NT2/D1 (cell line): ENCODE measurements around the gene FRRS1.

Experiments
- DNase-seq: peaks from one replicate; pipeline ENCODE4 v3.0.0-alpha.2; 2011; ENCODE audit warnings: low read depth, low spot score
- H3K27me3 ChIP-seq: 2 replicates; pipeline ENCODE4 v1.6.0; 2011; ENCODE audit warnings: mild to moderate bottlenecking; ENCODE audit not compliant: insufficient read length, insufficient read depth
- H3K36me3 ChIP-seq: 2 replicates; pipeline ENCODE4 v1.6.1; 2011; ENCODE audit warnings: mild to moderate bottlenecking, low read length, mixed read lengths; ENCODE audit not compliant: insufficient read depth, insufficient read length
- H3K4me1 ChIP-seq: 2 replicates; pipeline ENCODE4 v1.5.1; 2011; ENCODE audit not compliant: insufficient read depth, insufficient read length
- H3K4me3 ChIP-seq: 2 replicates; pipeline ENCODE4 v1.5.1; 2011; ENCODE audit warnings: low read depth; ENCODE audit not compliant: insufficient read length
- H3K9ac ChIP-seq: 2 replicates; pipeline ENCODE4 v1.6.0; 2011; ENCODE audit warnings: low read depth; ENCODE audit not compliant: insufficient read length
- H3K9me3 ChIP-seq: 2 replicates; pipeline ENCODE4 v1.5.1; 2011; ENCODE audit warnings: mild to moderate bottlenecking, low read length; ENCODE audit not compliant: insufficient read depth
- SUZ12 ChIP-seq: IDR thresholded peaks from 2 replicates; pipeline ENCODE4 v1.6.1; 2011; ENCODE audit not compliant: insufficient read length, insufficient read depth; ENCODE audit errors: extremely low read depth
- YY1 ChIP-seq: IDR thresholded peaks from 2 replicates; pipeline ENCODE4 v1.6.1; 2011; ENCODE audit not compliant: insufficient read length, insufficient read depth
- ZNF274 ChIP-seq: IDR thresholded peaks from 2 replicates; pipeline ENCODE4 v1.6.1; 2011; ENCODE audit warnings: mild to moderate bottlenecking, low read depth, low read length

Gene FRRS1

DNA sequence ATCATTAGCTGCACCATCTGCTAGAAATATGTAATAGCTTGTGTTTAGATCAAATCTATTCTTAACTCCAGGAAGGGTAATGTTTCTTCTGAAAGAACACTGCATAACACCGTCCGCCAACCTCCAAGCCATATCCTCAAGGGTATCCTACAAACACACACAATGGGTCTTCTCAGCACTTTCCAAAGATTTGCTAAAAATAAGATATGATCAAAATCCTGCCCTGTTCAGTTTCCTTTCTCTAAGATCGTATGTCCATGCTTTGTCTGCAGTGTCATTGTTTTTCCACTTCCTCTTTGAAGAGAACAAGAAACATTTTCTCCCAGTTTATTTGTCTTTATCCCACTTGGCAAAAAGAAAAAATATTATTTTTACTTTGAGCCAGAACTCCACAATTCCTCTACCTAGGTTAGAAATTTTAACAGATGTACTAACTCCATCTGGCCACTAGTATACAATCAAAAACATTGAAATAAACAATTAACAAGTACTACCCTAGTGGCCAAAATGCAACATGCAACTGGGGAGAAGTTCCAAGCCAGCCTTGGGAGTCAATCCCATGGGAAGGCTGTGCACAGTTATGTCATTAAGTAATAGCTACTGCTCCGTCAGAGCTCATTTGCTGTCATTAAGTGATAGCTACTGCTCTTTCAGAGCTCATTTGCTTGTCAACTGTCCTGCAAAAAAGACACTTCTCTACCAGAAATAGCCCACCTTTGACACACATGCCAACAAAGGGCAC lies 37.8 kb downstream of the FRRS1 start:
- DNase-seq: peak; percentile 15
- no peaks in the 10 kb centered on the region for H3K9me3 ChIP-seq
- no peak overlapping the region for H3K4me3 ChIP-seq
- no peaks in the 10 kb centered on the region for H3K36me3 ChIP-seq
- no peaks in the 10 kb centered on the region for H3K27me3 ChIP-seq
- no peaks in the 10 kb centered on the region for H3K4me1 ChIP-seq
- no peak for TF ChIP-seq YY1
- TF ChIP-seq SUZ12: no peak
- no peak for TF ChIP-seq ZNF274
- no peak overlapping the region for H3K9ac ChIP-seq

DNA sequence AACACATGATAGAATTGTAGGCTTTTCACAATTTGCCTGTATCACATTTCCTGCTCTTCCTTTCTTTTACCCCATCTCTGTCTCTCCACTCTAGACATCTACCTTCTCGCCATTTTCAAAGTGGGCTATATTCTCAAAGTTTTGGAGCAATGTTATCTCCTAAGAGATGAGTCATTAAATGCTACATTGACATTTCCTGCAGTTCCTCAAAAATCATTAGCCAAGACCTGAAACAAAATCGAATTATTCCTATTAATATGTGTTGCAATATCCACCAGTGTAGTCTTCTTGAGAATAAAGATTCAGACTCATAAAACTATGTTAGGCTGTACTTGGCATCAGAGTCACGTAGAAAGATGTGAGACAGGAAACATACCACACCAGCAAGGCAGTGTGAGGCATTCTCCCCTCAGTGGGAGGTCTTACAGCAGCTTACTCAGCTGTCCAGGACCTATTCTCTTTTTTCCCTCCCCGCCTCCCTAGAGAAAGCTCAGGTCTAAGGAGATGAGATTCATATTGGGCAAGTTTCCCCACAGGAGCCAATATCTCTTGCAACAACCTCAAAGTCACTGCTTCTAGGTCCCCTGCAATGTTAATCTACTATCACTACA lies 38.8 kb downstream of the FRRS1 start:
- peak; percentile 38 for DNase-seq
- no peaks in the 10 kb centered on the region for H3K4me1 ChIP-seq
- H3K27me3 ChIP-seq: no peaks in the 10 kb centered on the region
- H3K4me3 ChIP-seq: no peak overlapping the region
- no peaks in the 10 kb centered on the region for H3K9me3 ChIP-seq
- no peak overlapping the region for H3K9ac ChIP-seq
- TF ChIP-seq ZNF274 (no peak), YY1 (no peak), SUZ12 (no peak)
- no peaks in the 10 kb centered on the region for H3K36me3 ChIP-seq

DNA sequence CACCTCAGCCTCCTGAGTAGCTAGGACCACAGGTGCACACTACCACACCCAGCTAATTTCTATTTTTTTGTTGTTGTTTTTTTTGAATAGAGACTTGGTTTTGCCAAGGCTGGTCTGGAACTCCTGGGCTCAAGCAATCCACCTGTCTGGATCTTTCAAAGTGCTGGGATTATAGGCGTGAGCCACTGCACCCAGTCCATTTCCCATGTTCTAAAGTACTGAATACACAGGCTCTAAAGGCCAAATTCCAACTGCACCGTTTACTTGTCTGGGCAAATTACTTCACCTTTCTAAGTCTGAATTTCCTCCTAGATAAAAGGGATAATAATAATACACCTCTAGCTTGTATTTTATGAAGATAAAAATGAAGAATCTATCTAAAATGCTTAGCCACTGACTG lies 39.6 kb downstream of the FRRS1 start:
- no peaks in the 10 kb centered on the region for H3K4me1 ChIP-seq
- H3K36me3 ChIP-seq: no peaks in the 10 kb centered on the region
- DNase-seq: no peak
- no peaks in the 10 kb centered on the region for H3K27me3 ChIP-seq
- TF ChIP-seq YY1 (no peak), SUZ12 (no peak), ZNF274 (no peak)
- H3K4me3 ChIP-seq: no peak overlapping the region
- H3K9ac ChIP-seq: no peak overlapping the region
- no peaks in the 10 kb centered on the region for H3K9me3 ChIP-seq

DNA sequence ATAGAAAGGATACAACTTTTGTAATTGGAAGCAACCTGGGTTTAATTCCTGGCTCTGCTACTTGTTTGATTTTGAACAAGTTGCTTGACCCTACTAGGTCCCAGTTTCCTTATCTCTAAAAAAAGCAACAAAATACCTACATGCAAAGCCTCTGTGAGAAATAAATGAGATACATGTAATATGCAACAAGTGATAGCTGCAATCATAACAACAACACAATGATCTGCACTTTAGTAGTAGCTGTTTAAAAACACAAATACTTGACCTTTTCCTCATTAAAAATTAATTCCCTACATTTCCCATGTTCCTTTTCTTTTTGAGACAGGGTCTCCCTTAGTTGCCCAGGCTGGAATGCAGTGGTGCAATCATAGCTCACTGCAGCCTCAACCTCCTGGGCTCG lies 40.0 kb downstream of the FRRS1 start:
- TF ChIP-seq SUZ12: no peak
- TF ChIP-seq YY1: no peak
- TF ChIP-seq ZNF274: no peak
- Histone ChIP-seq H3K27me3 (no peaks in the 10 kb centered on the region), H3K9me3 (no peaks in the 10 kb centered on the region), H3K9ac (no peak overlapping the region), H3K4me1 (no peaks in the 10 kb centered on the region), H3K4me3 (no peak overlapping the region), H3K36me3 (no peaks in the 10 kb centered on the region)
- no peak for DNase-seq

DNA sequence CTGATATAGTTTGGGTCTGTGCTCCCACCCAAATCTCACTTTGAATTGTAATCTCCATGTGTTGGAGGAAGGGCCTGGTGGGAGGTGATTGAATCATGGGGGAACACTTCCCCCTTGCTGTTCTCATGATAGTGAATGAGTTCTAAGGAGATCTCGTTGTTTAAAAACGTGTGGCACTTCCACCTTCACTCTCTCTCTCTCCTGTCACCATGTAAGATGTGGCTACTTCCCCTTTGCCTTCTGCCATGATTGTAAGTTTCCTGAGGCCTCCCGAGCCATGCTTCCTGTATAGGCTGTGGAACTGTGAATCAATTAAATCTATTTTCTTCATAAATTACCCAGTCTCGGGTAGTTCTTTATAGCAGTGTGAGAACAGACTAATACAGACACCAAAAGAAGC lies 40.4 kb downstream of the FRRS1 start:
- DNase-seq: no peak
- Histone ChIP-seq H3K27me3 (no peaks in the 10 kb centered on the region), H3K9me3 (no peaks in the 10 kb centered on the region), H3K36me3 (no peaks in the 10 kb centered on the region), H3K4me1 (no peaks in the 10 kb centered on the region), H3K4me3 (no peak overlapping the region), H3K9ac (no peak overlapping the region)
- TF ChIP-seq YY1: no peak
- TF ChIP-seq ZNF274: no peak
- no peak for TF ChIP-seq SUZ12

DNA sequence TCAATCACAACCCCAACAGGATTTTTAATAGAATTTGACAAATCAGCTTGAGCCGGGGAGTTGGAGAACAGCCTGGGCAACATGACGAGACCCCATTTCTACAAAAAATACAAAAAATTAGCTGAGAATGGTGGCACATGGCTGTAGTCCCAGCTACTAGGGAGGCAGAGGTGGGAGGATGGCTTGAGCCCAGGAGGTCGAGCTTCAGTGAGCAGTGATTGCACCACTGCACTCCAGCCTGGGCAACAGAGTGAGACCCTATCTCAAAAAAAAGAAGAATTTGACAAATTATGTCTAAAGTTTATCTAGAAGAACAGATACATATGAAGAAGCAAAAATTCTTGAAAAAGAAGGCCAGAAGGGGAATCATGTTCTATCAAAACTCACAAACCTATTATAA lies 43.2 kb downstream of the FRRS1 start:
- H3K27me3 ChIP-seq: no peaks in the 10 kb centered on the region
- H3K4me1 ChIP-seq: no peaks in the 10 kb centered on the region
- DNase-seq: no peak
- TF ChIP-seq SUZ12: no peak
- TF ChIP-seq ZNF274: no peak
- TF ChIP-seq YY1: no peak
- H3K9me3 ChIP-seq: no peaks in the 10 kb centered on the region
- H3K4me3 ChIP-seq: no peak overlapping the region
- no peaks in the 10 kb centered on the region for H3K36me3 ChIP-seq
- H3K9ac ChIP-seq: no peak overlapping the region

DNA sequence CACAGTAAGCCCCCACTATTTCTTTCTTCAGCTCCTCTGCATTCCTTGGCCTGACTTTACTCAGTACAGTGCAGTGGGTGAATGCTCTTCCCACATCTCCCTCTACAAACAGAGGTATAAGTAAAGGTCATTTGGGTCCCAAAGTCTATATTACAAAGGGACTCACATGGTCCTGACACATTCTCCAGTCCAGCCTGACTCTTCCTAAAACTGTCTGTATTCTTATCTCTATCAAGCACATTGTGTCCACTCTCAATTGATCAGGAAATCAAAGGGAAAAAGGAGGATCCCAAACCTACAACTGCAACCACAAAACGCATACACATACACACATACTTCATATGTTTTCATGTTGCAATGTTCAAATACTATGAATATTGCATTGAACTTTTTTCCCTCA lies 49.4 kb downstream of the FRRS1 start:
- no peak overlapping the region for H3K9ac ChIP-seq
- H3K36me3 ChIP-seq: no peaks in the 10 kb centered on the region
- TF ChIP-seq YY1: no peak
- no peak for TF ChIP-seq SUZ12
- TF ChIP-seq ZNF274: no peak

More for the DNA sequence above, 49.4 kb downstream of the FRRS1 start:
- DNase-seq: no peak
- H3K9me3 ChIP-seq: no peaks in the 10 kb centered on the region
- H3K4me1 ChIP-seq: no peaks in the 10 kb centered on the region
- H3K4me3 ChIP-seq: no peak overlapping the region
- no peaks in the 10 kb centered on the region for H3K27me3 ChIP-seq
